ENCODE results near the gene DNAH8.

Gene DNAH8

DNA sequence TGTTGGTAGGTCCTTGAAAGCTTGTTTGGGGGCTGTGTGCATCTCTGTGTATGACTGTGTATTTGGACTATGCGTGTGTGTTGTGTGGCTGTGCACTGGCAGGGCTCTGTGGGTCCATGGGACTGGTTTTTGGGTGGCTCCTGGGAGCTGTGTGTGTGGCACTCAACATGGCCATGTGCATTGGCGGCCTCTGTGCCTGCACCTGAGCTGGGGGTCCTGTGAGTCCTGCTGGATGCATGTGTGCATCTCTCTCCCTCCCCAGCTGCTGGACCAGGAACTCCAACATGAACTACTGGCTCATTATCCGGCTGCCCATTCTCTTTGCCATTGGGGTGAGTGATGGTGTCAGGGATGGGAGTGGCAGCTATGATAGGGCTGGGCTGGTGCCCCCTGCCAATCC, 363.6 kb downstream of the DNAH8 start:
- no peak for DNase-seq

DNA sequence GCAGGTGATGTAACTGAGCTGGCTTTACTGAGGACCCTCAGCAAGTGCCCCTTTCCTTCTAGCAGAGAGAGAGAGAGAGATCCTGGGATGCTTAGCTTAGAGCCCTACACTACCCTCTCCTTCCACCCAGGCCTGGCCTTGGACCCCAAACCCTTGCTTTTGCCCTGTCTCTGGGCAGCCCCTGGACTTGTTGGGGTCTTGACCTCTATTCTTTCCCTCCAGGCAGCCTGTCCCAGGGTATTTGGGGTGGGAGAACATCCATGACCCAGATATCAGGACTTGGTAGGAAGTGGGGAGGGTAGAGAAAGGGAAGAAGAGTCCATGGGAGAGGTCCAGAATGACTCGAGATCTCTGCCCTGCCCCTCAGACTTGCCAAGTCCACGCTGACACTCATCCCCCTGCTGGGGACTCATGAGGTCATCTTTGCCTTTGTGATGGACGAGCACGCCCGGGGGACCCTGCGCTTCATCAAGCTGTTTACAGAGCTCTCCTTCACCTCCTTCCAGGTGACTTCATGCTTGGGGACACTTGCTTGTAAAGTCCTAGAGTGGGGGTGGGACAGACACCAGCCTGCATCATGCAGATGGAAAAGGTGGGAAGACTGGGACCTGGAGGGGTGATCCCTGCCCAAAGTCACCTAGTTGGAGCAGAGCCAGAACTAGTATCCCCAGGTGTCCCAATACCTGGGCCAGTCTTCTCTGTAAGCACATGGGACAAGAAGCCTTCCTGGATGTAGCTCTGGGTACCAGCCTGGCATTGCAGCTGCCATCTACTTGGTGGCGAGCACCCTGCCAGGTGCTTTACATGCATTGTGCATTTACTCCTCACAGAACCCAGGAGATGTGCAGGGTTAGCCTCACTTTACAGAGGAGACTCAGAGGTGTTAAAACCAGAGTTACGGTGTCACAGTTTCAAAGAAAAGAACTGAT, 364.4 kb downstream of the DNAH8 start:
- DNase-seq: no peak
